DMS 273 (cell line): ENCODE data around the gene ARHGEF37.
A peak's percentile ranks its signal among the peaks of the same experiment; 100 is the strongest.
"Not testable (repeated sequence)": the region's sequence is repeated elsewhere in the genome, so short reads cannot be mapped to it uniquely, and the experiment has no call there.

Source experiments
- DNase-seq: peaks from one replicate; lab custom pipeline; 2025; ENCODE audit not compliant: unreplicated experiment; lab: John Stamatoyannopoulos, UW

Gene ARHGEF37

DNA sequence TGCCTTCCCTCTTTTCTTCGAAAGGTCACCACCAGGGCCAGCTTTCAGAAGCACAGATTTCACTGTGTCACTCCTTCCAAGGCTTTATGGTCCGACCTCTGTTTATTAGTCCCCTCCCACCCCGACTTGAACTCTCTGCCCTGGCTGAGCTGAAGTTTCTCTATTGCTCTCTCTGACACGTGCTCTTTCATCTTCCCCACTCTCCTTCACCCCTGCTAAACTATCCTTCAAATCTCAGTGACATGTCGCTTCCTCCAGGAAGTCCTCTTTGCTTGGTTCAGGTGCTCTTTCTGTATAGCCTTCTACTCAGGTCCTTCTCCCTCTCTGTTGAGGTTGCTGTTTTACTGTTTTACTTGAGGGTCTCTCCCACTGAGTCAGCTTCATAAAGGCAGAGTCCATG is 64.4 kb downstream of the ARHGEF37 start:
- DNase-seq: no peak

DNA sequence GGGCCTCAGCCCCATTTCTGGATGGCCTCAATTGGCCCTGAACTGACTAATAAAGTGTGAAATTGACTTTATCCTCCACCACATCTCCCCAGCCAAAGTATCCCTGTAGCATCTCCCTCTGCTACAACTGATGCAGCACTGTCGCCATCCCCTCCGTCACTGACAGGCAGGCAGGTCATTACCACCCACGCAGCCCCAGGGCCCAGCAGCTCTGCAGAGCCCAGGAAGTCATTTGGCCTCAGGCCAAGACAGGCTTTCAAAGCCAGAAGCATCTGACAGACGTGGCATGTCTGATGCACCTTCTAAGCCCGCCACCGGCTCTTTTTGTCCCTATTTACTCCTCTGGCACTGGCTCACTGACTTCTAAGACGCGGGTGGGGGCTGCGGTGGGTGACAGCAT is 65.3 kb downstream of the ARHGEF37 start:
- DNase-seq: peak; percentile 87

DNA sequence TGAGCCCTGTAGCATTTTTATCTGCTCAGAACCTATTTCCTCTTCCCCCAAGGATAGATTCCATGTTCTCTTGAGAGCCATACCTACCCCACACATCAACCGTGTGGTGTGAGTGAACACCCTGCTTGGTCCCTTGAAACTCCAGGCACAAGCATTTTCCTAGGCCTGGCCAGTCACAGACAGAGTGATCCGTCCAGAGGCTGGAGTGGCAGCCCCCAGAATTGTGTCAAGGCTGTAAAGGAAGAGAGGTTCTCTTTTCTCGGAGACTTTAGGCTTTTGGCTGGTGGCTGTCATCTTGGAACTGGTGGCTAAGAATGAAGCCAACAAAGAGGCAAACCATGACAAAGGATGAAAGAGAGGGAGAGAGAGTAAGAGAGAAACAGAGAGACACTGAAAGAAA is 66.0 kb downstream of the ARHGEF37 start:
- no peak for DNase-seq

DNA sequence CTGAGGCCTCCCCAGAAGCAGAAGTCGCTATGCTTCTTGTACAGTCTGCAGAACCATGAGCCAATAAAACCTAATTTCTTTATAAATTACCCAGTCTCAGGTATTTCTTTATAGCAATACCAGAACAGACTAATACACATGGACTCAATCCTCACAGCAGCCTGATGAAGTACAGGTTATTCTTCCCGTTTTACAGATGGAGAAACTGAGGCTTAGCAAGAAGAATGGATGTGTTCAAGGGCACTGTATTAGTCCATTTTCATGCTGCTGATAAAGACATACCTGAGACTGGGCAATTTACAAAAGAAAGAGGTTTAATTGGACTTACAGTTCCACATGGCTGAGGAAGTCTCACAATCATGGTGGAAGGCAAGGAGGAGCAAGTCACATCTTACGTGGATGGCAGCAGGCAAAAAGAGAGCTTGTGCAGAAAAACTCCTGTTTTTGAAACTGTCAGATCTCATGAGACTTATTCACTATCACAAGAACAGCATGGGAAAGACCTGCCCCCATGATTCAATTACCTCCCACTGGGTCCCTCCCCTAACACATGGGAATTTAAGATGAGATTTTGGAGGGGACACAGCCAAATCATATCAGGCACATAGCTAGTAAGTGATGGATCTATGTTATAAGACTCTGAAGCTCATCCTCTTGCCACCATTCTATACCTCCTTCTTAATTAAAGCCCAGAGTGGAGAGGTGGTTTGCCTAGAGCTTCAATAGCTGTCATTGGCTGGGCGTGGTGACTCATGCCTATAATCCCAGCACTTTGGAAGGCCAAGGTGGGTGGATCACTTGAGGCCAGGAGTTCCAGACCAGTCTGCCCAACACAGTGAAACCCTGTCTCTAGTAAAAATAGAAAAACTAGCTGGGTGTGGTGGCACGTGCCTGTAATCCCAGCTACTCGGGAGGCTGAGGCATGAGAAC is 67.4 kb downstream of the ARHGEF37 start:
- not testable (repeated sequence) for DNase-seq

DNA sequence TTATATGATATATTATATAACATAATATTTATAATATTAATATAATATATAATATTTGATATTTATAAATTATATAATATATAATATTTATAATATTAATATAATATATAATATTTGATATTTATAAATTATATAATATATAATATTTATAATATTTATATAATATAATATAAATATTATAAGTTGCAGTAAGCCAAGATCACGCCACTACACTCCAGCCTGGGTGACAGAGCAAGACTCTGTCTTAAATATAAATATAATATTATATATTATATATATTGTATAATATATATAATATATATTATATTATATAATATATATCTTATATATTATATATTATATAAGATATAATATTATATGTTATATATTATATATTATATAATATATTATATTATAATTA is 68.4 kb downstream of the ARHGEF37 start:
- DNase-seq: not testable (repeated sequence)

DNA sequence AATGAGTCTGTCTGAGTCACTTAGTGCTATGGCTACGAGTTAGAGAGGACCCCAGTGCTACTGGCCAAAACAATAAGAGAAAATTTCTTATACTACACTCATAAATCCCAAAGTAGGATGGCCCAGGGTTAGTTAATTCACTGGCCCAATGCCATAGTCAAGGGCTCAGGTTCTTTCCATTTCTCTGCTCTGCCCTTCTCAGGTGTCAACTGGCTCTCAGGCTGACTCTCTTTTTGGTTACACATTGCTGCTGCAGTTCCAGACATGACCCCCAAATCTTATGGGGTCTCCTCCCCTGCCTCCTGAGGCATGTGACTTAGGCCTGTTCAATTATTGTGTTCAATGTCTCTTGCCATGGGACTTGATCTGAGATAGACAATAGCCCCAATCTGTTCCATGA is 70.4 kb downstream of the ARHGEF37 start:
- DNase-seq: peak; percentile 65

DNA sequence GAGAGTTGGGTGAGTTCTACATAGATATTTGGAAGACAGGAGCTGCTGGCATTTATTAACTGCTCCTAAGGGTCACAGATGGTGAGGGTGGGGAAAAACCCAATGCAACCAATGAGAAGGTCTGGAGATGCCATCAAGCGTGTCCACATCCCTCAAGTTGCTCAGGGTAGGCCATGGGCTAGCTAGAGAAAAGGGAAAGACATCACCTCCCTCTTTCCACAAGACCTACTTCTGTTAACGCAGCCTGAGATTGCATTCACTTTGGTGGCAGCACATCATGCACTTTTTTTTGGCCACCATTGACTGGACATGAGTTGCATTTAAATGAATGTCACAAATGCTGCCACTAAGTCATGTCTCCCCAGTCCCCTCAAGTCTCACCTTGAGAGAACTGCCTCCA is 71.4 kb downstream of the ARHGEF37 start:
- no peak for DNase-seq

DNA sequence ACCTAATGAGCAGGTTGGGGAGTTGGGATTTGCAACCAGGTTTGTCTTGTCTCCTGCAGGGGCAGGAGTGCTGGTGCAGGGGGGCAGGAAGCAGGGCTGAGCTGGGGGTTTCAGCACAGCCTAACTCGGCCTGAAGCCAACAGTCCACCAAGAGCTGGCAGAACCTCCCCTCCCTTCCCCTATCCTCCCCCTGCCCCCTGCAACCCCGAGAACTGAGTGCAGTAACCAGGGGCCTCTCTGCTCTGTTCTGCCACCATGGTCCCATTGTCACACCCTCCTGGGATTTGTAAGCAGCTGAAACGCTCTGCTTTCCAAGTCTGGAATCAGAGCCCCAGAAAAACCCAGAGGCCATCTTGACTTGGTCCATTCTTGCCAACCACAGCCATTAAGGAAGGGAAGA is 72.9 kb downstream of the ARHGEF37 start:
- peak; percentile 23 for DNase-seq

DNA sequence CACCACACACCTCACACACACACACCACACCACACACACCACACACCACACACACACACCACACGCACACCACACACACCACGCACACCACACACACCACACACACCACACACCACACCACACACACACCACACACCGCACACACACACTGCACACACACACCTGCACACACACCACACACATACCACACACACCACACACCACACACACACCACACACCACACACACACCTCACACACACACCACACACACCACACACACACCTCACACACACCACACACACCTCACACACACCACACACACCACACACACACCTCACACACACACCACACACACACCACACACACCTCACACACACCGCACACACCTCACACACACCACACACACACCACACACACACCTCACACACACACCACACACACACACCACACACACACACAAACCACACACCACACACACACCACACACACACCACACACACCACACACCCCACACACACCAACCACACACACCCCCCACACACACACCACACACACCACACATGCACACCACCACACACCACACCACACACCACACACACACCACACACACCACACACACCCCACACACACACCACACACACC is 73.7 kb downstream of the ARHGEF37 start:
- no peak for DNase-seq

DNA sequence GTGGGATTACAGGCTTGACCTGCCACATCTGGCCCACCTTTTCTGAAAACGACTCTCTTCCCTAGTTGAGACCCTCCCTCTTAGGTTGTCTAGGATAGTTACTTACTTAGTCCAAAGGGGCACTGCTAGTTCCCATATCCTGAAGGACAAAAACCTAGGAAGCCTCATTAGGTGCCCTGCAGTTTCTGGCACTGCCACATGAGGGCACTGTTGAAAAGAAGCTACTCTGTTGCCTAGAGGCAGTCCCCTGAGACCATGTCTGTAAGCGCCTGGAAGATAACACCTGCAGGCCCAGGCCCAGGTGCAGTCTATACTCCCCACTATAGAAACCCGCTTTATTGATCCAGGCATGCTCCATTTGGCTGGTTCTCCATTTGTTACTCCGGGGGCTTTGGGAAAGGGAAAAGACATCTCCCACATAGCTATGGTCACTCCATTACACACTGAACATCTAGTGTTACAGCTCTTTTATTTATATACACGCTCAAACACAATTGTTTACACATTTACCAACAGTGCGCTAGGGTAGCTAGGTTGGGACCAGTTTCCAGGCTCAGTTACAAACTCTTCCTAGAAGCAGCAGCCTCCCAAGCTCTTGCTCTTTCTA is 75.4 kb downstream of the ARHGEF37 start:
- DNase-seq: peak; percentile 76

DNA sequence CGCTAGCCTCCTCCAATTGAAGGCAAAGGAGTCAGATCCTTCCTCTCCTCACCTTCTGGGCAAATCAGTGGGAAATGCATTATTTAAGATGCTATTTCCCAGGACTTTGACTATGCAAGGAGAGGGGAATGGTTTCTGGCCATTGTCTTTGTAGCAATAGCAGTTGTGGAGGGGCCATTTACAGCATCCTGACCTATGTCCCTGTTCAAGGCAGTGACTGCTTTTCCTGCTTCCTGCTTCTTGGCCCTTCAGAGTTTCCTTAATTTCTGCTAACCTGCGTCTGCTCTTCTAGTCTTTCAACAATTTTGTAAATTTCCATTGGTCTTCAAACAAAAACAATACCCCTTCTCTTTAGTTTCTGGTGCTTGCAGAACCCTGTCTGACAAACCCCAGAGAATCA is 76.0 kb downstream of the ARHGEF37 start:
- no peak for DNase-seq

DNA sequence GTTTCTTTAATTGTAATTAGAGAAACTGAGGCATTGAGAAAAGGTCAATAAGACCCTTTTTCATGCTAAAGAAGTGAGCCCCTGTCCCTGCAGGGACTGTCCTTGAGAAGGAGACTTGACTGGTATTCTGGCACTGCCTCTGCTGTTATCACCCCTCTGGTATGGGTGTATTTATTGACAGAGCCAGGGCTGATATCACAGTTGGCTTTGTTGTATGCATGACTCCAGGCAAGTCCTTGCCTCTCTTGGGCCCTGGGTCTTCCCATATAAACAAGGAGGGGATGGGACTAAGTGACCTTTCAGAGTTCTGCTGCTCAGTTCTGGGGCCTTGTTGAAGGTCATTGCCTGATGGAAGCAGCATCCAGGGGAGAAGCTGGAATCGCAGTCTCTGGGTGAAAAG is 77.0 kb downstream of the ARHGEF37 start:
- DNase-seq: no peak

DNA sequence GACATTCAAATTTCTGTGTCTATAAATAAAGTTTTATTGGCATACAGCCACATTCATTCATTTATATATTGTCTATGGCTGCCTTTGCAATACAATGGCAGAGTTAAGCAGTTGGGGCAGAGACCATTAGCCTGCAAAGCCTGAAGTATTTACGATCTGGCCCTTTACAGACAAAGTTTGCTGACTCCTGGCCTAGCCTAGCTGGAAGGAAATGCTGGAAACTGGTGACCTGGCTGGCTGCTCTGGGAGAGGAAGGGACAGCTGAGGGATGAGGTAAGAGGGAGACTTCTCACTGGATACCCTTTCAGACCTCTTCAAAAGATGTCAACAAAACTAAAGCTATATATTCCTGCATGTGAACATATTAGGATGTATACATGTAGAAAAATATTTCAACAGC is 82.8 kb downstream of the ARHGEF37 start:
- DNase-seq: no peak

DNA sequence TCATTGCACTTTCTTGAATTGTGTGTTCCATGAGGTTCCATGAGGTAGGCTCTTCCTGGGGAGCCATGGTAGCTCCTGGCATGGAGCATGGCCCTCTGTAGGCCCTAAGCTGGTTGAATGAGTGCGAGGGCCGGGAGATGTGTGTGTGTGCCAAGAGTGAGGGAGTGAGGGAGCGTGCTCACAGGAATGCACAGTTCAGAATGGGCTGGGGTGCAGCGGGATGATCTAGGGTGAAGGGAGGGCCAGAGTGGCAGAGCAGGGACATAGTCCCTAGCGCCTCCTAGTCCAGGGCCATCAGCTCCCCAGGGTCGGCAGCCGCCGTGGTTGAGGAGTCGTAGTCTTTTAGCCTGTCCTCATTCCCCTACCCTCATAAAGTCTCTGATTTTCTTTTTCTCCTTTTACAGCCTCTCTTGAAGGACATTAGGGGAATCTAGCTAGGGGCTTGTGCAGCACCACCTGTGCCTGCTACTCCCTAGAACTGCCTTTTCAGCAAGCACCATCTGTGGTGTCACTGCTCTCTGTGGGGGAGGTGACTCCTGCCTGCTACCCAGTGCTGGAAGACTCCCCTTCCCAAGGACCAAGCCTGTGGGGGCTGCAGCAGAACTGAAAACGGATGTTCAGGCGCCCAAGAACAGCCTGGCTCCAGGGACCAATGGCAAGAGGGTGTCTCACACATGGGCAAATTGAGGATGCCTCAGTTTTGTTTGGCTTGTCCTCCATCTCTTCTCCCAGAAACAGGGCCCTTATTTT is 83.5 kb downstream of the ARHGEF37 start:
- peak; percentile 36 for DNase-seq

DNA sequence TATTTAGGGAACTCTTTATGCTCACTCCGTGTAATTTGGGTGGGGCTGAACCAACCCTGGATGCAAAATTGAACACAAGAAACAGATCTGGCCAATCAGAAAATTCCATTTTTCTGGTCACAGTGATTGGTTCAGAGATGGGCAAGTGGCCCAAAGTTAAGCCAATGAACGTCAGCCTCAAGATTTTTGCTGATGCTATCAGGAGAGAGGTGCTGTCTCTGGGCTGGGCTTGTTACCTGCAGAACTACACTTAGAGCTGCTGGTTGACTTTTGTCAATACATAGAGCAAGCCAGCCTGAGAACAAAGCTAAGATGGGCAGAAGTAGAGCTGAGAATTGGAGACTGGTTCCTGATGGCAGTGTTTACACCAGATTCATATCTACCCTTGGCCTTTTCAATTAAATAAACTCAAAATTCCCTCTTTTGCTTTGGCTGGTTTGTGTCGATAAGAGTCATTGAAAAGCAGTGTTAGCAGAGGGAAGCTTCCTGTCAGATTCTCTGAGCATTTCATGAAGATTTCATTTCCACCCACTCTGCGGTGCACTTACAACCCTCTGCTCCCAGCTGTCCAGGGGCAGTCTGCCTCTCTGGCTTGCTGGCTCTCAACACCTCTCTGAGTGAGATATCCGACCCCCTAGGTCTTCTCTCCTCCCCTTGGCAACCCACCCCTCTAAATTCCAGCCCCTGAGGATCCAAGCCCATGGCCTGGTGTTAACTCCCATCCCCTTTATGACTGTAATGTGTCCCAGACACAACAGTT is 84.3 kb downstream of the ARHGEF37 start:
- DNase-seq: peak; percentile 23

DNA sequence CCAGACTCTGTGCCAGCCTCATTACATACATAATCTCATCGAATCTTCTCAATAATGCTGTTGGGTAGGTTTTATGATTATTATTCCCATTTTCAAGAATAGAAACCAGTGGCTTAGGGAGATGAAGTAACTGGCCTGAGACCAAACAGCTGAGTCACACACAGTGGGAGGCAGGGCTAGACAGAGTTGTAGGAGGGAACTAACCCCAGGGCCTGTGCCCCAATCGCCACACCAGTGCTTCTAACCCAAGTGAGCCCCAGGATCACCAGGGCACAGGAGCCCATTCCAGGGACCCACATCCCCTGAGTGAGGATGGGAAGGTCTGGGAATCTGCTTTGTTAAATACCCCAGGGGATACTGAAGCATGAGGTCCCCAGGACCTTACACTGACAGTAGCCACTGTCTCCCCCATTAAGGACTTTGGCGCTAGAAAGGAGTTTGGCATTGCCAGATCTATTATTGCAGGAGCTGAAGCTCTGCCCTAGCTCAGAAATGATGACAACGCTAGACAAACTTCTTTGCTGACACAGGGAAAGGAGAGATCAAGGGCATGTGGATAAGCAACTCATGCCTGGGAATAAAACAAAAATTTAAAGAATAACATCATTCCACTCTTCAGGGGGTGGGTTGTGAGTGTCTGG is 85.0 kb downstream of the ARHGEF37 start:
- no peak for DNase-seq

DNA sequence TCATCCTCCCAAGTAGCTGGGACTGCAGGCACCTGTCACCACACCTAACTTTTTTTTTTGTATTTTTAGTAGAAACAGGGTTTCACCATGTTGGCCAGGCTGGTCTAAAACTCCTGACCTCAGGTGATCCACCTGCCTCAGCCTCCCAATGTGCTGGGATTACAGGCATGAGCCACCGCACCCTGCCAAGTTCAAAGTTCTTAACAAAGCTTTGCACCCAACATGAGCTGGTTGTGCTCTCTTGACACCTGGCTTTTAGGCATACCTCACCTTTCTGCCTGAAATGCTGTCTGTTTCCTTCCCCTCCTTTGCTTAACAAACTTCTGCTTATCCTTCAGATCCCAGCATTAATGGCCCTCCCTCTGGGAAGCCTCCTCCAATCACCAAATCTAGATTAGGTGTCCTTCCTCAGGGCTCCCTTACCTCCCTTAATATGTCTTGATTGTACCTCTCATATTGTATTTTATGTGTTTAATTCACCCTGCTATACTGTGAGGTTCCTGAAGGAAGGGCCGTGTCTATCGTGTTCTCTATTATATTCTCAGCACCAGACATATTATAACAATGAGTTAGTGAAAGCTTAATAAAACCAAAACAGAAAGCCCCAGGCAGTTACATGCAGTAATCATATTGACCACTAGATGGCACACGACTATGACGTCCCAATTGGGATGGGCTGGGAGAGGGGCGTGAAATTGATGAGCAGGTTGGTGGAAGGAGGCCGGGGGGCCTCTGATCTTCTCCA is 86.0 kb downstream of the ARHGEF37 start:
- DNase-seq: peak; percentile 81

DNA sequence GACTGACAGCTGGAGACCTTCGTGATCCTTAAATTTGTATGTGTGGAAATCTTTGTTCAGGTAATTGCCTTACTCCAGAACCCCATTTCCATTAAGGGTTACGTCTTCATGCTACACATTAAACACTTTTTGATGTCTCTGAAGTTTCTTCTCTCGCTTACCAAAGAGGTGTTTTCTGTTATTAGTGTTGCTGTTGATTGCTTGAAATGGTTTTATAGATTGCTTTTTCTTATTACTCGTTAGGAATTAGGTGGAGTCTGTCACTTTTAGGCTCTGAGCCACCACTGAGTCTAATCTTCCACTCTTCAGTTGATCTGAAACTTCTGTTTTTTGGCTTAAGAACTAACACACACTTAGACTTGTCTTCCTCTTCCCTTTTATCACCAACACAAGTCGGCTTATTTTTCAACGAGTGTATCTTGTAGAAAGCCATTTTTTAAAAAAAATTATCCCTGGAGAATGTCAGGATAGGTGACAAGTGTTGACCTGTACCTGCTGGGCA is 86.6 kb downstream of the ARHGEF37 start:
- DNase-seq: no peak

DNA sequence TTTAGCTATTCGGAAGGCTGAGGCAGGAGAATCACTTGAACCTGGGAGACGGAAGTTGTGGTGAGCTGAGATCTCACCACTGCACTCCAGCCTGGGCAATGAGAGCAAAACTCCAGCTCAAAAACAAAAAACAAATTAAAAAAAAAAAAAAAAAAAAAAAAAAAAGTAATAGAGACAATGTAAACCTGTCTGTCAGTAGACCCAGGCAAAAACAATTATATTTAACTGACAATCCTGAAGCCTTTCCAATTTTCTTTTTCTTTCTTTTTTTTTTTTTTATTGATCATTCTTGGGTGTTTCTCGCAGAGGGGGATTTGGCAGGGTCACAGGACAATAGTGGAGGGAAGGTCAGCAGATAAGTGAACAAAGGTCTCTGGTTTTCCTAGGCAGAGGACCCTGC is 88.0 kb downstream of the ARHGEF37 start:
- not testable (repeated sequence) for DNase-seq
